GM20000 (cell line): Measurements from ENCODE around the gene PTPRN2.
"Not testable (repeated sequence)": the region's sequence is repeated elsewhere in the genome, so short reads cannot be mapped to it uniquely, and the experiment has no call there.

Source experiments
- DNase-seq: peaks from one replicate; pipeline ENCODE4 v3.0.0; 2012; ENCODE audit warnings: low spot score
- TF ChIP-seq, protein P1 (sequence below): IDR thresholded peaks from 2 replicates; pipeline ENCODE4 v1.5.1; 2012; ENCODE audit warnings: mild to moderate bottlenecking, control low read depth; ENCODE audit errors: extremely low read depth, missing control alignments

Gene PTPRN2

DNA sequence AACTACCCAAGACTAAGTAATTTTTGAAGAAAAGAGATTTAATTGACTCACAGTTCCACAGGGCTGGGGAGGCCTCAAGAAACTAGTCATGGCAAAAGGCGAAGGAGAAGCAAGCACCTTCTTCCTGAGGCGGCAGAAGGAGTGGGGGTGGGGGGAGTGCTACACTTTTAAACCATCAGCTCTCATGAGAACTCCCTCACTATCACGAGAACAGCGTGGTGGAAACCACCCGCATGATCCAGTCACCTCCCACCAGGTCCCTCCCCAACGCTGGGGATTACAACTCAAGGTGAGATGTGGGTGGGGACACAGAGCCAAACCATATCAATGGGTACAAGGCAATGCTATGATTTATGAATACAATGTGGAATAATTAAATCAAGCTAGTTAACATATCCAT, 241.9 kb downstream of the PTPRN2 start:
- no peak for DNase-seq
- TF ChIP-seq, protein P1, sequence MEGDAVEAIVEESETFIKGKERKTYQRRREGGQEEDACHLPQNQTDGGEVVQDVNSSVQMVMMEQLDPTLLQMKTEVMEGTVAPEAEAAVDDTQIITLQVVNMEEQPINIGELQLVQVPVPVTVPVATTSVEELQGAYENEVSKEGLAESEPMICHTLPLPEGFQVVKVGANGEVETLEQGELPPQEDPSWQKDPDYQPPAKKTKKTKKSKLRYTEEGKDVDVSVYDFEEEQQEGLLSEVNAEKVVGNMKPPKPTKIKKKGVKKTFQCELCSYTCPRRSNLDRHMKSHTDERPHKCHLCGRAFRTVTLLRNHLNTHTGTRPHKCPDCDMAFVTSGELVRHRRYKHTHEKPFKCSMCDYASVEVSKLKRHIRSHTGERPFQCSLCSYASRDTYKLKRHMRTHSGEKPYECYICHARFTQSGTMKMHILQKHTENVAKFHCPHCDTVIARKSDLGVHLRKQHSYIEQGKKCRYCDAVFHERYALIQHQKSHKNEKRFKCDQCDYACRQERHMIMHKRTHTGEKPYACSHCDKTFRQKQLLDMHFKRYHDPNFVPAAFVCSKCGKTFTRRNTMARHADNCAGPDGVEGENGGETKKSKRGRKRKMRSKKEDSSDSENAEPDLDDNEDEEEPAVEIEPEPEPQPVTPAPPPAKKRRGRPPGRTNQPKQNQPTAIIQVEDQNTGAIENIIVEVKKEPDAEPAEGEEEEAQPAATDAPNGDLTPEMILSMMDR, result no peak

DNA sequence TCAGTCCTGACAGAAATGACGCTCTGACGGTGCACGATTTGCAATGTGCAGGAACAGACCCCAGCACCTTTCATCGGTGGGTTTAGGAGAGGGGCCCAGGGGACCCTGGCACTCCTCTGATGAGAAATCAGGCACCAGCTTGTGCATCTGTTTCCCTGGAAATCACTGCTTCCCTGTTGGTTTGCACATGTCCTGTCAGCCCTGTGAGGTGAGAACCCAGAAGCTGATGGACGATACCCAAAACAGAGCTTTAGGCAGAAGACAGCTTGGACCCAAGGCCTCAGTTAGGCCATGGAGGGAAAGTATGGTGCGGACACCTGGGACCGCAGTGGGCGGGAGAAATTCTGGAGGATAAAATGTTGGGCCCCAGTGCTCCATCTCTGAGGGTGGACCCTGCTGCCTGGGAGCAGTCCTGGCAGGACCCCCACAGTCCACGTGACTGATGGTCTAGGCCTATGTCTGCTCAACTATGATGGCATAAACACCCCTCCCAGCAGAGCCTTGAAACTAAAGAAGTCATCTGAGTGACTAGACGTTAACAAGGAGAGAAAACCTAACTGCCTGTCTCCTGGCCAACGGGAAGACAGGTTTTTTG, 242.8 kb downstream of the PTPRN2 start:
- TF ChIP-seq, protein P1, result no peak
- DNase-seq, result no peak

DNA sequence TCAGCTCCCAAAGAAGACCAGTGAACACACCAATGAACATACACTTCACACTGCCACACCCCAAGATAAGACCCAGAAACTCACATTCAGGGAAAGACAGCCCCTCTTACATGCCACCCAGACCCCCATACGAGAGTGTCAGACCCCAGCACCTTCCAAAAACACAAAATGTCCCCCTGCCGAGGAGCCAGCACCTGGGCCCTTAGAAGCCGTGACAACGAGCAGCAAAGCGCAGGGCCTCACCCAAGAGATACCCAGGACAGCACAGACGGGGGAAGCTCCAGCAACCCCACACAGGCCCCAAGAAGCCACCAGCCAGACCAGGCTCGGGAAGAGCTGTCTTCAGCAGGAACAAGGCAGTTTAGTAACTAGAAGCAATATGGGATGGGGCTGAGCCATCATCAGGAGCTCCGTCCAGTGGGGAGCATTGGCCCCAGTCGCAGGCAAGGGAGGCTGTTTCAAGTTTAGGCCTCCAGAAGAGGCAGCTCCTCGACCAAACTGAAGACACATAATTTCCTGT, 243.6 kb downstream of the PTPRN2 start:
- no peak for DNase-seq
- TF ChIP-seq, protein P1, result no peak

DNA sequence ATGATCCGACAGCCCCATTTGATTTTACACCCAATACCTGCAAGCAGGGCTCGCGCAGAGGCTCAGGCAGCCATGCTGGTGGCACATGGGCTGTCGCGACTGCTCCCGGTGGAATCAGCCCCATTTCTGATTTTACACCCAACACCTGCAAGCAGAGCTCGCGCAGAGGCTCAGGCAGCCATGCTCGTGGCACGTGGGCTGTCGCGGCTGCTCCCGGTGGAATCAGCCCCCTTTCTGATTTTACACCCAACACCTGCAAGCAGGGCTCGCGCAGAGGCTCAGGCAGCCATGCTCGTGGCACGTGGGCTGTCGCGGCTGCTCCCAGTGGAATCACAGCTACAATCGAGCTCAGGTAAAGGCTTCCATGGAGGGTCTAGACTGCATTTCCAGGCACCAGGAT, 244.1 kb downstream of the PTPRN2 start:
- TF ChIP-seq, protein P1, result no peak
- DNase-seq, result no peak

DNA sequence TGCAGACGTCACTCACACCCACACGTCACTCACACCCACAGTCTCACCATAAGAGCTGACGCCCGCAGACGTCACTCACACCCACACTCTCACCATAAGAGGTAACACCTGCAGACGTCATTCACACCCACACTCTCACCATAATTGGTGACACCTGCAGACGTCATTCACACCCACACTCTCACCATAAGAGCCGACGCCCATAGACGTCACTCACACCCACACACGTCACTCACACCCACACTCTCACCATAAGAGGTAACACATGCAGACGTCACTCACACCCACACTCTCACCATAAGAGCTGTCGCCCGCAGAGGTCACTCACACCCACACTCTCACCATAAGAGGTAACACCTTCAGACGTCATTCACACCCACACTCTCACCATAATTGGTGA, 246.5 kb downstream of the PTPRN2 start:
- not testable (repeated sequence) for DNase-seq

DNA sequence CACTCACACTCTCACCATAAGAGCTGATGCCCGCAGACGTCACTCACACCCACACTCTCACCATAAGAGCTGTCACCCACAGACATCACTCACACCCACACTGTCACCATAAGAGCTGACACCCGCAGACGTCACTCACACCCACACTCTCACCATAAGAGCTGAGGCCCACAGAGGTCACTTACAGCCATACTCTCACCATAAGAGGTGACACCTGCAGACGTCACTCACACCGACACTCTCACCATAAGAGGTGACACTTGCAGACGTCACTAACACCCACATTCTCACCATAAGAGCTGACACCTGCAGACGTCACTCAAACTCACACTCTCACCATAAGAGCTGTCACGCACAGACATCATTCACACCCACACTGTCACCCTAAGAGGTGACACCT, 250.7 kb downstream of the PTPRN2 start:
- not testable (repeated sequence) for DNase-seq

DNA sequence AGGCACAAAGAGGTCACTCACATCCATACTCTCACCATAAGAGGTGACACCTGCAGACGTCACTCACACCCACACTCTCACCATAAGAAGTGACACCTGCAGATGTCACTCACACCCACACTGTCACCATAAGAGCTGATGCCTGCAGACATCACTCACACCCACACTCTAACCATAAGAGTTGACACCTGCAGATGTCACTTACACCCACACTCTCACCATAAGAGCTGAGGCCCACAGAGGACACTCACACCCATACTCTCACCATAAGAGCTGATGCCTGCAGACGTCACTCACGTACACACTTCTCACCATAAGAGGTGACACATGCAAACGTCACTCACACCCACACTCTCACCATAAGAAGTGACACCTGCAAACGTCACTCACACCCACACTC, 255.1 kb downstream of the PTPRN2 start:
- DNase-seq, result not testable (repeated sequence)

DNA sequence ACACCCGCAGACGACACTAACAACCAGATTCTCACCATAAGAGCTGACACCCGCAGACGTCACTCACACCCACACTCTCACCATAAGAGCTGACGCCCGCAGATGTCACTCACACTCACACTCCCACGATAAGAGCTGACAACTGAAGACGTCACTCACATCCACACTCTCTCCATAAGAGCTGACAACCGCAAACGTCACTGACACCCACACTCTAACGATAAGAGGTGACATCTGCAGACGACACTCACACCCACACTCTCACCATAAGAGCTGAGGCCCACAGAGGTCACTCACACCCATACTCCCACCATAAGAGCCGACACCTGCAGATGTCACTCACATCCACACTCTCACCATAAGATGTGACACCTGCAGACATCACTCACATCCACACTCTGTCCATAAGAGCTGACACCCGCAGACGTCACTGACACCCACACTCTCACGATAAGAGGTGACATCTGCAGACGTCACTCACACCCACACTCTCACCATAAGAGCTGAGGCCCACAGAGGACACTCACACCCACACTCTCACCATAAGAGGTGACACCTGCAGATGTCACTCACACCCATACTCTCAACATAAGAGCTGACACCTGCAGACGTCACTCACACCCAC, 255.7 kb downstream of the PTPRN2 start:
- not testable (repeated sequence) for DNase-seq

DNA sequence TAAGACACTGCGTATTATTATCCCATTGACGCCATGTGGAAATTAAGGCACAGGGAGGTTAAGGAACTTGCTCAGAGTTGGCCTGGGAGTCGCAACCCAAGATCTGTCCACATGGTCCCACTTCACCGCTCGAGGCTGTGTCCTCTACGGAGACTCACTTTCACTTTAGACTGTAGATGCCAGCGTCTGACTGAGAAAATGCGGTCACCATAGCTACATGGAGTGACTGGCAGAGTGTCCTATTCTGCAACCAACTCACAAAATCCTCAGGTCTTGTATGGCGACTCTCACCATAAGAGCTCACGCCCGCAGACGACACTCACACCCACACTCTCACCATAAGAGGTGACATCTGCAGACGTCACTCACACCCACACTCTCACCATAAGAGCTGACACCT, 257.9 kb downstream of the PTPRN2 start:
- no peak for DNase-seq
- TF ChIP-seq, protein P1, result no peak
